WTC11 (cell line): Measurements from ENCODE around the gene LDLRAD3.

Source experiments
- HMGXB4 ChIP-seq: sonication (generic); formaldehyde crosslinking; IDR thresholded peaks from 2 replicates; pipeline ENCODE4 v1.8.1; 2023; ENCODE audit warnings: mild to moderate bottlenecking, moderate library complexity, missing genetic modification reagents
- MAX ChIP-seq: sonication (generic); formaldehyde crosslinking; IDR thresholded peaks from 2 replicates; pipeline ENCODE4 v1.8.0; 2022; ENCODE audit warnings: mild to moderate bottlenecking, missing genetic modification reagents
- NR1H2 ChIP-seq: sonication (generic); formaldehyde crosslinking; IDR thresholded peaks from 2 replicates; pipeline ENCODE4 v1.9.0; 2021; ENCODE audit warnings: mild to moderate bottlenecking, moderate library complexity, missing genetic modification reagents
- PRDM15 ChIP-seq: sonication (generic); formaldehyde crosslinking; IDR thresholded peaks from 2 replicates; pipeline ENCODE4 v1.8.0; 2022; ENCODE audit warnings: missing genetic modification reagents
- RELA ChIP-seq: sonication (generic); formaldehyde crosslinking; IDR thresholded peaks from 2 replicates; pipeline ENCODE4 v1.8.1; 2022; ENCODE audit warnings: missing genetic modification reagents, mild to moderate bottlenecking, borderline replicate concordance
- SP1 ChIP-seq: sonication (generic); formaldehyde crosslinking; conservative IDR thresholded peaks from 2 replicates; pipeline ENCODE4 v1.8.1; 2022; ENCODE audit warnings: missing genetic modification reagents
- TEAD4 ChIP-seq: sonication (generic); formaldehyde crosslinking; IDR thresholded peaks from 2 replicates; pipeline ENCODE4 v1.8.0; 2022; ENCODE audit warnings: mild to moderate bottlenecking, missing genetic modification reagents
- ZNF281 ChIP-seq: sonication (generic); formaldehyde crosslinking; IDR thresholded peaks from 2 replicates; pipeline ENCODE4 v1.8.0; 2023; ENCODE audit warnings: mild to moderate bottlenecking, missing genetic modification reagents
- TF ChIP-seq, protein P1 (sequence below): fragments of 200-600 bp; IDR thresholded peaks from 2 replicates; pipeline ENCODE4 v1.8.0; 2022; ENCODE audit warnings: antibody characterized with exemption
- TF ChIP-seq, protein P2 (sequence below): fragments of 250-450 bp; sonication (Bioruptor Pico); IDR thresholded peaks from 2 replicates; pipeline ENCODE4 v1.9.0; 2021; ENCODE audit warnings: mild to moderate bottlenecking

DNA sequence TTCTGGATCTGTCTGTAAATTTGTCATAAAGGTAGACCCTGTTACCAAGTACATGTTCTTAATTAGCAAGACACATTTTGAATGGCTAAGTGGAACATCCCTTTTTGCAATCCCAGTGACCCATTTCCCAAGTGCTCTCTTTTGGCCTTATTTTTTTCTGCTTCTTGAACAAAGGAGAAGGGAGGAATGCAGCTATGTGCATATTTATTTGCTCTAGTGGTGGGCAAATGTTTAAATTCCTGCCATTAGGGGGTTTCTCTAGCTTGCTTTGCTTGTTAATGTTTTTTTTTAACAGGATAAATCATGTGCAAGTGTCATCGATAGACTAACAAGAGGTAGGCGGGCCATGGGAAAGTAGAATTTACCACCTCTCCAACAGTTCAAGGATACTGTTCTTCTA is 209.7 kb downstream of the LDLRAD3 start:
- TF ChIP-seq, protein P1, sequence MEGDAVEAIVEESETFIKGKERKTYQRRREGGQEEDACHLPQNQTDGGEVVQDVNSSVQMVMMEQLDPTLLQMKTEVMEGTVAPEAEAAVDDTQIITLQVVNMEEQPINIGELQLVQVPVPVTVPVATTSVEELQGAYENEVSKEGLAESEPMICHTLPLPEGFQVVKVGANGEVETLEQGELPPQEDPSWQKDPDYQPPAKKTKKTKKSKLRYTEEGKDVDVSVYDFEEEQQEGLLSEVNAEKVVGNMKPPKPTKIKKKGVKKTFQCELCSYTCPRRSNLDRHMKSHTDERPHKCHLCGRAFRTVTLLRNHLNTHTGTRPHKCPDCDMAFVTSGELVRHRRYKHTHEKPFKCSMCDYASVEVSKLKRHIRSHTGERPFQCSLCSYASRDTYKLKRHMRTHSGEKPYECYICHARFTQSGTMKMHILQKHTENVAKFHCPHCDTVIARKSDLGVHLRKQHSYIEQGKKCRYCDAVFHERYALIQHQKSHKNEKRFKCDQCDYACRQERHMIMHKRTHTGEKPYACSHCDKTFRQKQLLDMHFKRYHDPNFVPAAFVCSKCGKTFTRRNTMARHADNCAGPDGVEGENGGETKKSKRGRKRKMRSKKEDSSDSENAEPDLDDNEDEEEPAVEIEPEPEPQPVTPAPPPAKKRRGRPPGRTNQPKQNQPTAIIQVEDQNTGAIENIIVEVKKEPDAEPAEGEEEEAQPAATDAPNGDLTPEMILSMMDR: no peak
- TF ChIP-seq HMGXB4 (CRISPR knock-in tag): no peak
- TF ChIP-seq NR1H2: no peak
- no peak for TF ChIP-seq SP1 (CRISPR knock-in tag)
- no peak for TF ChIP-seq RELA (CRISPR knock-in tag)
- no peak for TF ChIP-seq ZNF281 (CRISPR knock-in tag)
- no peak for TF ChIP-seq TEAD4 (CRISPR knock-in tag)
- no peak for TF ChIP-seq PRDM15 (CRISPR knock-in tag)
- TF ChIP-seq, protein P2, sequence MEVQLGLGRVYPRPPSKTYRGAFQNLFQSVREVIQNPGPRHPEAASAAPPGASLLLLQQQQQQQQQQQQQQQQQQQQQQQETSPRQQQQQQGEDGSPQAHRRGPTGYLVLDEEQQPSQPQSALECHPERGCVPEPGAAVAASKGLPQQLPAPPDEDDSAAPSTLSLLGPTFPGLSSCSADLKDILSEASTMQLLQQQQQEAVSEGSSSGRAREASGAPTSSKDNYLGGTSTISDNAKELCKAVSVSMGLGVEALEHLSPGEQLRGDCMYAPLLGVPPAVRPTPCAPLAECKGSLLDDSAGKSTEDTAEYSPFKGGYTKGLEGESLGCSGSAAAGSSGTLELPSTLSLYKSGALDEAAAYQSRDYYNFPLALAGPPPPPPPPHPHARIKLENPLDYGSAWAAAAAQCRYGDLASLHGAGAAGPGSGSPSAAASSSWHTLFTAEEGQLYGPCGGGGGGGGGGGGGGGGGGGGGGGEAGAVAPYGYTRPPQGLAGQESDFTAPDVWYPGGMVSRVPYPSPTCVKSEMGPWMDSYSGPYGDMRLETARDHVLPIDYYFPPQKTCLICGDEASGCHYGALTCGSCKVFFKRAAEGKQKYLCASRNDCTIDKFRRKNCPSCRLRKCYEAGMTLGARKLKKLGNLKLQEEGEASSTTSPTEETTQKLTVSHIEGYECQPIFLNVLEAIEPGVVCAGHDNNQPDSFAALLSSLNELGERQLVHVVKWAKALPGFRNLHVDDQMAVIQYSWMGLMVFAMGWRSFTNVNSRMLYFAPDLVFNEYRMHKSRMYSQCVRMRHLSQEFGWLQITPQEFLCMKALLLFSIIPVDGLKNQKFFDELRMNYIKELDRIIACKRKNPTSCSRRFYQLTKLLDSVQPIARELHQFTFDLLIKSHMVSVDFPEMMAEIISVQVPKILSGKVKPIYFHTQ (CRISPR knock-in tag): no peak
- no peak for TF ChIP-seq MAX
